ENCODE results near the gene PLEKHH2. TPM values are rescaled to one million over a fixed set of nuclear protein-coding genes. Genes with fewer than 3 reads are reported as not detected.

PLEKHH2 gene
- total and polyA plus RNA-seq, 2 of the 13 experiments (the other 11 are each of a cell fraction or from before 2014, with no cell fraction given) = 1.1 to 3.0 TPM

DNA sequence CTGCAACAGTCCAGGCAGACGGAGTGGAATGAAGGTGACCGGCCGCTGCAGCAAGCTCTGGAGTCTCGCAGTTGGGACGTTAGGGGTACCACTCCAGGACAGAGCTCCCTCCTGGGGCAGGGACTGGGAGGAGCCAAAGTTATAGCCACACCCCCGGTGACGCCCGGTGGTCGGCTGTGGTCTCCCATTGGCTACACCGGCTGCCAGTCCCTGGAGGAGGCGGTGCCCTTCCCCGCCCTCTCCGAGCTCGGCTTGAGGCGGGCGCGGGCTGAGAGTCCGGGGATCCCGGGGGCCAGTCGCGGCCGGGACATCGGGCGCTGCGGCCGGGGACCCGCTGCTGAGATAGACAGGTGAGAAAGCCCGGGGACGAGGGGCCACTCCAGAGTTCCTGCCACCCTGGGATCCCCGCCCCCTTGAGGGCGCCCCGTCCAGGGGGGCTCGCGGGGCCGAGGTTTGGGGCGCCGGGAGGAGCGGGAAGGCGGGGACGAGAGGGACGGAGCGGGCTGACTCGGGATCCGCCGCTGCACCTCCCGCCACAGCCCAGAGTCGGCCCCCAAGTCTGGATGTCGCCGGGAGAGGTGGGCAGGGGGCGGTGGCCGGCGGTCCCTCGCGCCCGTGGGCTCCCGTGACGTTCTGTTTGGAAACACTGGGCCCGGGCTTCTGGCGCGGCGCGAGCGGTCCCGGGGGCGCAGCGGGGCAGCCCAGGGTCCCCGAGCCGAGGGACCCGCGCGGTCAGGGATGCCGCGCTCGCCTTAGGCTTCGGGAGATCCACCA is at the start of gene PLEKHH2 (continued):
- TF ChIP-seq ZNF558 (CRISPR knock-in tag; IDR thresholded peaks at IDR 0.05; ENCODE audit: borderline replicate concordance) = peak; percentile 14; the same call in 1 of the 2 replicates
- TF ChIP-seq SIX1 (CRISPR knock-in tag; IDR thresholded peaks at IDR 0.05; ENCODE audit: borderline replicate concordance) = no peak
- TF ChIP-seq BRF2 (CRISPR knock-in tag; IDR thresholded peaks at IDR 0.05) = no peak
- TF ChIP-seq ETV6 (CRISPR knock-in tag; conservative IDR thresholded peaks at IDR 0.05) = peak; percentile 15; the same call in 1 of the 2 replicates
- TF ChIP-seq MAFK (conservative IDR thresholded peaks at IDR 0.05 in 1 of 2, IDR thresholded peaks at IDR 0.05 in 1 of 2; ENCODE audit: low read length in 2 of 2) = no peak
- TF ChIP-seq SRY (CRISPR knock-in tag; IDR thresholded peaks at IDR 0.05) = no peak; the same call in 1 of the 2 replicates
- TF ChIP-seq ZNF468 (CRISPR knock-in tag; IDR thresholded peaks at IDR 0.05) = no peak
- peak; percentile 16; the same call in 1 of the 2 replicates for TF ChIP-seq ZNF709 (CRISPR knock-in tag; IDR thresholded peaks at IDR 0.05)
- no peak for TF ChIP-seq ZNF75D (CRISPR knock-in tag; IDR thresholded peaks at IDR 0.05; ENCODE audit: borderline replicate concordance)
- peak; percentile 75; the same call in 1 of the 2 replicates for TF ChIP-seq ZNF879 (CRISPR knock-in tag; IDR thresholded peaks at IDR 0.05)
- TF ChIP-seq ZNF570 (CRISPR knock-in tag; IDR thresholded peaks at IDR 0.05; ENCODE audit: borderline replicate concordance) = no peak
- TF ChIP-seq TBX3 (IDR thresholded peaks at IDR 0.05; ENCODE audit: borderline replicate concordance) = no peak
- TF ChIP-seq ZNF788 (CRISPR knock-in tag; IDR thresholded peaks at IDR 0.05; ENCODE audit: borderline replicate concordance) = 0 out of 2 replicates have a peak, but pooled peaks have one; percentile 38
- peak; percentile 96 for TF ChIP-seq NFYC (CRISPR knock-in tag; IDR thresholded peaks at IDR 0.05)
- TF ChIP-seq ZNF687 (CRISPR knock-in tag; IDR thresholded peaks at IDR 0.05) = peak; percentile 75
- no peak for TF ChIP-seq MAFF (IDR thresholded peaks at IDR 0.05; ENCODE audit: low read depth, low read length)
- no peak for TF ChIP-seq ZEB1 (IDR thresholded peaks at IDR 0.05; ENCODE audit: insufficient replicate concordance, low read depth)
- TF ChIP-seq ATF7 (IDR thresholded peaks at IDR 0.05) = no peak
- 0 out of 2 replicates have a peak, but pooled peaks have one; percentile 31 for TF ChIP-seq ATF7 (CRISPR knock-in tag; IDR thresholded peaks at IDR 0.05)
- TF ChIP-seq REPIN1 (CRISPR knock-in tag; IDR thresholded peaks at IDR 0.05; ENCODE audit: borderline replicate concordance, low read depth) = no peak
- TF ChIP-seq, protein P1, sequence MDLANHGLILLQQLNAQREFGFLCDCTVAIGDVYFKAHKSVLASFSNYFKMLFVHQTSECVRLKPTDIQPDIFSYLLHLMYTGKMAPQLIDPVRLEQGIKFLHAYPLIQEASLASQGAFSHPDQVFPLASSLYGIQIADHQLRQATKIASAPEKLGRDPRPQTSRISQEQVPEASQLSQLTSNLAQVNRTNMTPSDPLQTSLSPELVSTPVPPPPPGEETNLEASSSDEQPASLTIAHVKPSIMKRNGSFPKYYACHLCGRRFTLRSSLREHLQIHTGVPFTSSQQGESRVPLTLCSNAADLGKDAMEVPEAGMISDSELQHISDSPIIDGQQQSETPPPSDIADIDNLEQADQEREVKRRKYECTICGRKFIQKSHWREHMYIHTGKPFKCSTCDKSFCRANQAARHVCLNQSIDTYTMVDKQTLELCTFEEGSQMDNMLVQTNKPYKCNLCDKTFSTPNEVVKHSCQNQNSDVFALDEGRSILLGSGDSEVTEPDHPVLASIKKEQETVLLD (CRISPR knock-in tag; IDR thresholded peaks at IDR 0.05; ENCODE audit: low read depth) = no peak
- no peak for TF ChIP-seq U2AF2 (IDR thresholded peaks at IDR 0.05; ENCODE audit: low read depth, low read length)
- no peak for TF ChIP-seq HNRNPUL1 (IDR thresholded peaks at IDR 0.05; ENCODE audit: low read depth, low read length)
- peak; percentile 89 for TF ChIP-seq ZNF501 (CRISPR knock-in tag; IDR thresholded peaks at IDR 0.05)
